IMR-90 (cell line): ENCODE results near the gene SOWAHB. TPM values are rescaled to one million over a fixed set of nuclear protein-coding genes. Genes with fewer than 3 reads are reported as not detected.
"Not testable (repeated sequence)": the region's sequence is repeated elsewhere in the genome, so short reads cannot be mapped to it uniquely, and the experiment has no call there.

Experiments used
- ATAC-seq: fragments of 200-7000 bp; cut with Tn5 transposase; 2 replicates; pipeline ENCODE4 v1.9.1; 2020; ENCODE audit warnings: low read depth, mild to moderate bottlenecking, moderate library complexity
- BruUV-seq: library from RNA; stranded (reverse); fragments of 400-500 nt; replicated peaks from 2 replicates; lab custom pipeline; 2021; lab: Mats Ljungman, UMichigan
- CTCF ChIA-PET: fragments of 300-600 bp; formaldehyde crosslinking; extraction: SDS; loops from one replicate; lab custom pipeline; 2021; ENCODE audit warnings: antibody characterized with exemption; lab: Yijun Ruan, JAX
- POLR2A ChIA-PET: fragments of 300-600 bp; sonication (Branson Sonifier 250); formaldehyde crosslinking; loops from one replicate; lab custom pipeline; 2022; ENCODE audit warnings: antibody characterized with exemption; ENCODE audit not compliant: unreplicated experiment; lab: Charles Lee
- DNase-seq: peaks from one replicate; pipeline ENCODE4 v3.0.0; 2013
- H2AFZ ChIP-seq: replicated peaks from 2 replicates; pipeline ENCODE3; 2013; ENCODE audit warnings: low read length, mild to moderate bottlenecking; ENCODE audit not compliant: poor library complexity
- H2AK5ac ChIP-seq: 2 replicates; pipeline ENCODE4 v1.6.1; 2013; ENCODE audit warnings: low read depth, low read length, inconsistent platforms
- H2AK9ac ChIP-seq: replicated peaks from 2 replicates; pipeline ENCODE3; 2013; ENCODE audit warnings: mild to moderate bottlenecking, low read depth, low read length, moderate library complexity; ENCODE audit not compliant: poor library complexity
- H2BK120ac ChIP-seq: 2 replicates; pipeline ENCODE4 v1.6.1; 2013; ENCODE audit warnings: low read depth, low read length, inconsistent platforms
- H2BK15ac ChIP-seq: 3 replicates; pipeline ENCODE4 v1.6.1; 2013; ENCODE audit warnings: low read depth, low read length, inconsistent platforms
- H2BK20ac ChIP-seq: 2 replicates; pipeline ENCODE4 v1.6.1; 2013; ENCODE audit warnings: low read depth, mild to moderate bottlenecking, inconsistent platforms, low read length, moderate library complexity
- H2BK5ac ChIP-seq: 2 replicates; pipeline ENCODE4 v1.6.1; 2013; ENCODE audit warnings: mild to moderate bottlenecking, low read depth, low read length, inconsistent platforms; ENCODE audit not compliant: poor library complexity, severe bottlenecking
- H3K14ac ChIP-seq: replicated peaks from 2 replicates; pipeline ENCODE4 v1.6.1; 2013; ENCODE audit warnings: low read depth, low read length, inconsistent platforms
- H3K18ac ChIP-seq: 2 replicates; pipeline ENCODE4 v1.6.1; 2013; ENCODE audit warnings: low read depth, low read length, control low read depth
- H3K23ac ChIP-seq: 2 replicates; pipeline ENCODE4 v1.6.1; 2013; ENCODE audit warnings: low read depth, low read length, inconsistent platforms
- H3K27ac ChIP-seq: 2 replicates; pipeline ENCODE4 v1.5.1; 2013; ENCODE audit warnings: mild to moderate bottlenecking, control low read depth, low read length; ENCODE audit not compliant: insufficient read depth
- H3K27me3 ChIP-seq: 2 replicates; pipeline ENCODE4 v1.6.1; 2013; ENCODE audit warnings: low read length; ENCODE audit not compliant: control insufficient read depth, insufficient read depth
- H3K36me3 ChIP-seq: 2 replicates; pipeline ENCODE4 v1.6.1; 2013; ENCODE audit warnings: low read length, mixed read lengths; ENCODE audit not compliant: control insufficient read depth, insufficient read depth
- H3K4ac ChIP-seq: 2 replicates; pipeline ENCODE4 v1.6.1; 2013; ENCODE audit warnings: low read depth, low read length, inconsistent platforms
- H3K4me1 ChIP-seq: 2 replicates; pipeline ENCODE4 v1.6.1; 2013; ENCODE audit warnings: low read length, mixed read lengths; ENCODE audit not compliant: control insufficient read depth, insufficient read depth
- H3K4me2 ChIP-seq: 2 replicates; pipeline ENCODE4 v1.6.1; 2013; ENCODE audit warnings: low read depth, mild to moderate bottlenecking, control low read depth, low read length, moderate library complexity
- H3K4me3 ChIP-seq: 2 replicates; pipeline ENCODE4 v1.5.1; 2013; ENCODE audit warnings: low read depth, mild to moderate bottlenecking, control low read depth, low read length, moderate library complexity; ENCODE audit not compliant: insufficient read depth
- H3K56ac ChIP-seq: 2 replicates; pipeline ENCODE4 v1.6.1; 2013; ENCODE audit warnings: low read length, inconsistent platforms; ENCODE audit not compliant: insufficient read depth; ENCODE audit errors: extremely low read depth
- H3K79me1 ChIP-seq, 2 experiments: 2 replicates each; pipeline ENCODE4 v1.6.1; 2013; ENCODE audit warnings: low read length in 2 of 2, inconsistent platforms in 1 of 2, low read depth in 1 of 2
- H3K9ac ChIP-seq: 2 replicates; pipeline ENCODE4 v1.6.1; 2013; ENCODE audit warnings: low read depth, low read length, control low read depth
- H3K9me1 ChIP-seq: 2 replicates; pipeline ENCODE4 v1.6.1; 2013; ENCODE audit warnings: low read length, inconsistent platforms; ENCODE audit not compliant: insufficient read depth
- H3K9me3 ChIP-seq: 2 replicates; pipeline ENCODE4 v1.6.1; 2013; ENCODE audit warnings: low read length; ENCODE audit not compliant: control insufficient read depth, insufficient read depth
- H4K20me1 ChIP-seq: 2 replicates; pipeline ENCODE4 v1.6.1; 2013; ENCODE audit warnings: low read length, inconsistent platforms; ENCODE audit not compliant: insufficient read depth
- H4K5ac ChIP-seq: 2 replicates; pipeline ENCODE4 v1.6.1; 2013; ENCODE audit warnings: mild to moderate bottlenecking, low read depth, low read length, control low read depth
- H4K8ac ChIP-seq, 2 experiments: 2 replicates each; pipeline ENCODE4 v1.6.1; 2013; ENCODE audit warnings: low read depth in 2 of 2, low read length in 2 of 2, control low read depth in 1 of 2, inconsistent platforms in 1 of 2
- H4K91ac ChIP-seq: 2 replicates; pipeline ENCODE4 v1.6.1; 2013; ENCODE audit warnings: low read depth, low read length, inconsistent platforms; ENCODE audit not compliant: insufficient read depth
- WGBS, 2 experiments: methylation state at CpG; one replicate each; pipeline versions ENCODE4 v1.1.5 to v1.1.7; 2013; ENCODE audit warnings: missing lambda C conversion rate in 2 of 2; ENCODE audit not compliant: insufficient read length in 1 of 2; ENCODE audit errors: extremely low coverage in 2 of 2; 5-methylcytosine and 5-hydroxymethylcytosine counted together
- dilution Hi-C: fragments of 300-500 bp; cut with HindIII; formaldehyde crosslinking; loops from one replicate; pipeline ENCODE4 v1.14.3; 2018; ENCODE audit warnings: low sequenced_read_pairs; ENCODE audit not compliant: unreplicated experiment
- in situ Hi-C: fragments of 300-500 bp; cut with MboI; formaldehyde crosslinking; loops from 3 replicates; pipeline ENCODE4 v1.14.3; 2019; ENCODE audit warnings: low sequenced_read_pairs, inconsistent platforms, mixed read lengths
- intact Hi-C: fragments of 100-400 bp; cut with micrococcal nuclease; formaldehyde crosslinking; loops from 2 replicates; pipeline ENCODE4 v1.10.0; 2022
- polyA plus RNA-seq, 3 experiments: library from polyadenylated mRNA; depleted of rRNA; stranded (reverse); fragments of >200 nt; gene quantifications; 2 replicates each; pipeline ENCODE4 v1.2.3, GENCODE V29; 2012; ENCODE audit warnings: low replicate concordance in 1 of 3
- total RNA-seq: library from RNA; depleted of rRNA; stranded (reverse); fragments of >200 nt; gene quantifications from 2 replicates; pipeline ENCODE4 v1.2.3, GENCODE V29; 2012

The SOWAHB gene
- total and polyA plus RNA-seq, 2 of the 4 experiments (the other 2 are of a cell fraction), result not detected

DNA sequence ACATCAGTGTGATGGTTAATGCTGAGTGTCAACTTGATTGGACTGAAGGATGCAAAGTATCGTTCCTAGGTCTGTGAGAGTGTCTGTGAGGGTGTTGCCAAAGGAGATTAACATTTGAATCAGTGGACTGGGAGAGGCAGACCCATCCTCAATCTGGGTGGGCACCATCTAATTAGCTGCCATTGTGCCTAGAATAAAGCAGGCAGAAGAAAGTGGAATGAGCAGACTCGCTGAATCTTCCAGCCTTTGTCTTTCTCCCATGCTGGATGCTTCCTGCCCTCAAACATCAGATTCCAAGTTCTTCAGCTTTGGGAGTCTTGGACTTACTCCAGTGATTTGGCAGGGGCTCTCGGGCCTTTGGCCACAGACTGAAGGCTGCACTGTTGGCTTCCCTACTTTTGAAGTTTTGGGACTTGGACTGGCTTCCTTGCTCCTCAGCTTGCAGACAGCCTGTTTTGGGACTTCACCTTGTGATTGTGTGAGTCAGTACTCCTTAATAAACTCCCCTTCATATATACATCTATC is 19.2 kb downstream of the SOWAHB start:
- H4K20me1 ChIP-seq, ATAC-seq, H4K8ac ChIP-seq, H4K5ac ChIP-seq, H2BK20ac ChIP-seq, dilution Hi-C loops, H3K27ac ChIP-seq, H3K14ac ChIP-seq, H3K9me1 ChIP-seq, H3K23ac ChIP-seq, H3K9ac ChIP-seq, intact Hi-C loops, H3K4ac ChIP-seq, H3K27me3 ChIP-seq, H2AFZ ChIP-seq, H2AK9ac ChIP-seq, H3K36me3 ChIP-seq, H3K18ac ChIP-seq, H3K9me3 ChIP-seq, H3K79me1 ChIP-seq, H2BK120ac ChIP-seq, BruUV-seq, DNase-seq, H3K4me2 ChIP-seq, CTCF ChIA-PET, in situ Hi-C loops, POLR2A ChIA-PET, H3K56ac ChIP-seq, H2BK5ac ChIP-seq, H3K4me3 ChIP-seq, H4K91ac ChIP-seq, H3K4me1 ChIP-seq: not testable (repeated sequence)
- Histone ChIP-seq H2BK15ac (0 out of 3 replicates have a peak overlapping the region, but pooled peaks have one; percentile 44), H2AK5ac (0 out of 2 replicates have a peak overlapping the region, but pooled peaks have one; percentile 4)
- WGBS, 2 experiments, result 60% methylated on average over 1 of the region's 3 CpGs; no CpG with 5 or more reads in 1 of the 2 experiments
